Regular cardiac myocyte (primary cell): ENCODE measurements around the gene AHNAK. TPM values are rescaled to one million over a fixed set of nuclear protein-coding genes. Genes with fewer than 3 reads are reported as not detected.

Experiments
- total RNA-seq: library from RNA; depleted of rRNA; stranded (reverse); fragments of >200 nt; gene quantifications from 2 replicates; pipeline ENCODE4 v1.2.3, GENCODE V29; 2014

AHNAK gene
- total RNA-seq = 320 and 463 TPM in 2 replicates

GRCh38 chr11:62546244-62546928 is at the start of gene AHNAK:
Gene AHNAK (minus strand): TSS chr11:62546806. CDS start chr11:62536098, 10,708 bp downstream.

GRCh38 chr11:62591448-62592145 is 45.0 kb upstream of the AHNAK start, which contains the start of gene TUT1:
Gene TUT1 (minus strand): TSS chr11:62591523. CDS start chr11:62591485, 38 bp downstream.

GRCh38 chr11:62573592-62574362 is 27.2 kb upstream of the AHNAK start, which contains the start of gene EEF1G:
Gene EEF1G (minus strand): TSS chr11:62573891. CDS start chr11:62573842, 49 bp downstream.

GRCh38 chr11:62418733-62419132 is 127.9 kb downstream of the AHNAK start, which contains the start of gene SCGB1A1:
Gene SCGB1A1 (plus strand): TSS chr11:62419033. CDS start chr11:62419096, 63 bp downstream.

Other genes with a start within 250 kb of the AHNAK start
- gene SCGB1D4, start 247.7 kb downstream of the AHNAK start, total RNA-seq = not detected in 2 replicates
- gene ASRGL1, start 209.4 kb downstream of the AHNAK start, total RNA-seq = 0.28 and 1.7 TPM in 2 replicates
- gene SCGB1A1, start 127.8 kb downstream of the AHNAK start, total RNA-seq = not detected in 2 replicates
- gene EEF1G, start 27.1 kb upstream of the AHNAK start, total RNA-seq = 1,480 and 1,535 TPM in 2 replicates
- 6.2 and 7.9 TPM in 2 replicates for gene TUT1, start 44.7 kb upstream of the AHNAK start, total RNA-seq
- gene MTA2, start 55.1 kb upstream of the AHNAK start, total RNA-seq = 93.6 and 166 TPM in 2 replicates
- gene EML3, start 66.0 kb upstream of the AHNAK start, total RNA-seq = 13.2 and 15.1 TPM in 2 replicates
- gene ROM1, start 66.5 kb upstream of the AHNAK start, total RNA-seq = 2.0 and 3.1 TPM in 2 replicates
- 39.5 and 39.7 TPM in 2 replicates for gene B3GAT3, start 75.2 kb upstream of the AHNAK start, total RNA-seq
- gene GANAB, start 99.8 kb upstream of the AHNAK start, total RNA-seq = 233 and 273 TPM in 2 replicates
- gene INTS5, start 106.5 kb upstream of the AHNAK start, total RNA-seq = 17.2 and 33.7 TPM in 2 replicates
- gene C11orf98, start 118.4 kb upstream of the AHNAK start, total RNA-seq = 21.4 and 48.1 TPM in 2 replicates
- 9.8 and 11.0 TPM in 2 replicates for gene CSKMT, start 118.5 kb upstream of the AHNAK start, total RNA-seq
- gene UQCC3, start 124.9 kb upstream of the AHNAK start, total RNA-seq = 7.0 and 13.2 TPM in 2 replicates
- 2.5 and 3.7 TPM in 2 replicates for gene LBHD1, start 125.5 kb upstream of the AHNAK start, total RNA-seq
- 110 and 143 TPM in 2 replicates for gene UBXN1, start 132.3 kb upstream of the AHNAK start, total RNA-seq
- 0.58 and 9.6 TPM in 2 replicates for gene LRRN4CL, start 142.7 kb upstream of the AHNAK start, total RNA-seq
- gene BSCL2, start 160.6 kb upstream of the AHNAK start, total RNA-seq = 48.3 and 54.4 TPM in 2 replicates
- not detected in 2 replicates for gene GNG3, start 160.9 kb upstream of the AHNAK start, total RNA-seq
- 5.6 and 6.1 TPM in 2 replicates for gene HNRNPUL2, start 180.7 kb upstream of the AHNAK start, total RNA-seq
- gene TTC9C, start 181.7 kb upstream of the AHNAK start, total RNA-seq = 28.4 and 30.4 TPM in 2 replicates
- gene ZBTB3, start 207.4 kb upstream of the AHNAK start, total RNA-seq = 11.6 and 13.6 TPM in 2 replicates
- 45.1 and 76.1 TPM in 2 replicates for gene POLR2G, start 214.8 kb upstream of the AHNAK start, total RNA-seq
- 14.1 and 17.8 TPM in 2 replicates for gene TAF6L, start 224.6 kb upstream of the AHNAK start, total RNA-seq
- 34.9 and 46.5 TPM in 2 replicates for gene TMEM179B, start 240.6 kb upstream of the AHNAK start, total RNA-seq
- gene TMEM223, start 245.2 kb upstream of the AHNAK start, total RNA-seq = 18.6 and 20.9 TPM in 2 replicates